Neural cell (in vitro differentiated cells): ENCODE measurements around the gene EPHX1. TPM values are rescaled to one million over a fixed set of nuclear protein-coding genes. Genes with fewer than 3 reads are reported as not detected.

Experiments
- H2AFZ ChIP-seq: fragments of 200-600, 300-800 bp; sonication (generic), shearing (Covaris generic); 2 replicates; pipeline ENCODE4 v1.6.0; 2014; ENCODE audit warnings: low read depth, mild to moderate bottlenecking, antibody characterized with exemption, low read length, moderate library complexity
- H3F3A ChIP-seq: fragments of 200-600 bp; shearing (Covaris generic); 2 replicates; pipeline ENCODE4 v1.6.1; 2016; ENCODE audit warnings: mild to moderate bottlenecking, moderate library complexity, mixed read lengths, antibody characterized with exemption, low read length; ENCODE audit not compliant: insufficient read depth, poor library complexity, severe bottlenecking
- H3K27ac ChIP-seq: fragments of 200-600, 300-800 bp; sonication (generic), shearing (Covaris generic); 2 replicates; pipeline ENCODE4 v1.5.1; 2014; ENCODE audit warnings: mild to moderate bottlenecking, low read length, moderate library complexity
- H3K27me3 ChIP-seq: fragments of 300-800, 200-600 bp; sonication (generic), shearing (Covaris generic); 2 replicates; pipeline ENCODE4 v1.6.0; 2014; ENCODE audit warnings: mild to moderate bottlenecking, low read depth, low read length, moderate library complexity; ENCODE audit not compliant: insufficient read depth
- H3K36me3 ChIP-seq: fragments of 300-800, 200-600 bp; sonication (generic), shearing (Covaris generic); 2 replicates; pipeline ENCODE4 v1.5.1; 2014; ENCODE audit warnings: mild to moderate bottlenecking, antibody characterized with exemption, low read length, moderate library complexity; ENCODE audit not compliant: insufficient read depth
- H3K4me2 ChIP-seq: fragments of 300-800, 200-600 bp; sonication (generic), shearing (Covaris generic); 2 replicates; pipeline ENCODE4 v1.6.0; 2014; ENCODE audit warnings: mild to moderate bottlenecking, low read length
- H3K4me3 ChIP-seq: fragments of 300-800, 200-600 bp; sonication (generic), shearing (Covaris generic); 2 replicates; pipeline ENCODE4 v1.5.1; 2014; ENCODE audit warnings: mild to moderate bottlenecking, low read length, moderate library complexity
- H3K79me2 ChIP-seq: fragments of 200-600 bp; shearing (Covaris generic); replicated peaks from 2 replicates; pipeline ENCODE4 v1.6.0; 2014; ENCODE audit warnings: mild to moderate bottlenecking, low read length, moderate library complexity; ENCODE audit not compliant: insufficient read depth
- H3K9ac ChIP-seq: fragments of 300-800, 200-600 bp; sonication (generic), shearing (Covaris generic); 2 replicates; pipeline ENCODE4 v1.6.1; 2016; ENCODE audit warnings: mild to moderate bottlenecking, low read length, mixed read lengths
- H3K9me2 ChIP-seq: fragments of 200-600 bp; shearing (Covaris generic); 2 replicates; pipeline ENCODE4 v1.6.1; 2016; ENCODE audit warnings: mild to moderate bottlenecking, low read length, mixed read lengths; ENCODE audit not compliant: insufficient read depth
- H3K9me3 ChIP-seq: fragments of 200-600, 300-800 bp; sonication (generic), shearing (Covaris generic); 2 replicates; pipeline ENCODE4 v1.6.1; 2016; ENCODE audit warnings: mild to moderate bottlenecking, mixed run types, low read length, moderate library complexity, mixed read lengths
- H4K20me1 ChIP-seq: fragments of 200-600 bp; shearing (Covaris generic); 2 replicates; pipeline ENCODE4 v1.6.1; 2016; ENCODE audit warnings: mild to moderate bottlenecking, mixed run types; ENCODE audit not compliant: insufficient read depth
- EP300 ChIP-seq: fragments of 450-650 bp; conservative IDR thresholded peaks from 2 replicates; pipeline ENCODE4 v1.6.1; 2014; ENCODE audit warnings: antibody characterized with exemption, mild to moderate bottlenecking, moderate library complexity; ENCODE audit not compliant: poor library complexity, severe bottlenecking
- EZH2 ChIP-seq: fragments of 200-600, 300-800 bp; shearing (Covaris generic), sonication (generic); IDR thresholded peaks from 2 replicates; pipeline ENCODE4 v1.6.1; 2014; ENCODE audit warnings: antibody characterized with exemption, low read length, borderline replicate concordance, mild to moderate bottlenecking; ENCODE audit not compliant: insufficient read depth, poor library complexity, severe bottlenecking
- MXI1 ChIP-seq: fragments of 450-650 bp; conservative IDR thresholded peaks from 2 replicates; pipeline ENCODE4 v1.6.1; 2014; ENCODE audit warnings: antibody characterized with exemption, mild to moderate bottlenecking; ENCODE audit not compliant: poor library complexity, severe bottlenecking
- POLR2AphosphoS5 ChIP-seq: IDR thresholded peaks from 2 replicates; pipeline ENCODE4 v1.6.1; 2012
- RAD21 ChIP-seq: fragments of 450-650 bp; conservative IDR thresholded peaks from 2 replicates; pipeline ENCODE4 v1.6.1; 2014; ENCODE audit warnings: antibody characterized with exemption, mild to moderate bottlenecking, moderate library complexity
- REST ChIP-seq: IDR thresholded peaks from 2 replicates; pipeline ENCODE4 v1.6.1; 2012; ENCODE audit warnings: borderline replicate concordance
- SMC3 ChIP-seq: fragments of 450-650 bp; conservative IDR thresholded peaks from 2 replicates; pipeline ENCODE4 v1.6.1; 2014; ENCODE audit warnings: antibody characterized with exemption, mild to moderate bottlenecking, moderate library complexity; ENCODE audit not compliant: poor library complexity
- TAF1 ChIP-seq: IDR thresholded peaks from 2 replicates; pipeline ENCODE4 v1.6.1; 2012; ENCODE audit warnings: low read depth
- polyA plus RNA-seq: library from polyadenylated mRNA; depleted of rRNA; stranded (reverse); fragments of >200 nt; gene quantifications from 2 replicates; pipeline ENCODE4 v1.2.3, GENCODE V29; 2014
- TF ChIP-seq, protein P1 (sequence below): fragments of 450-650 bp; IDR thresholded peaks from 2 replicates; pipeline ENCODE4 v1.5.1; 2014; ENCODE audit warnings: antibody characterized with exemption, mild to moderate bottlenecking, moderate library complexity; ENCODE audit not compliant: poor library complexity, severe bottlenecking

The EPHX1 gene
- polyA plus RNA-seq, 1 donor from 2014 or later: 8.7 TPM

- Histone ChIP-seq H2AFZ (no peak overlapping the region), H3K27ac (no peak overlapping the region), H4K20me1 (no peaks in the 10 kb centered on the region), H3K9ac (no peak overlapping the region), H3K36me3 (no peaks in the 10 kb centered on the region), H3K9me2 (no peaks in the 10 kb centered on the region), H3K4me3 (no peak overlapping the region), H3K79me2 (no peaks in the 10 kb centered on the region), H3F3A (no peaks in the 10 kb centered on the region), H3K4me2 (no peak overlapping the region), H3K9me3 (no peaks in the 10 kb centered on the region), H3K27me3 (no peaks in the 10 kb centered on the region)
- no peak for TF ChIP-seq RAD21
- TF ChIP-seq, protein P1, sequence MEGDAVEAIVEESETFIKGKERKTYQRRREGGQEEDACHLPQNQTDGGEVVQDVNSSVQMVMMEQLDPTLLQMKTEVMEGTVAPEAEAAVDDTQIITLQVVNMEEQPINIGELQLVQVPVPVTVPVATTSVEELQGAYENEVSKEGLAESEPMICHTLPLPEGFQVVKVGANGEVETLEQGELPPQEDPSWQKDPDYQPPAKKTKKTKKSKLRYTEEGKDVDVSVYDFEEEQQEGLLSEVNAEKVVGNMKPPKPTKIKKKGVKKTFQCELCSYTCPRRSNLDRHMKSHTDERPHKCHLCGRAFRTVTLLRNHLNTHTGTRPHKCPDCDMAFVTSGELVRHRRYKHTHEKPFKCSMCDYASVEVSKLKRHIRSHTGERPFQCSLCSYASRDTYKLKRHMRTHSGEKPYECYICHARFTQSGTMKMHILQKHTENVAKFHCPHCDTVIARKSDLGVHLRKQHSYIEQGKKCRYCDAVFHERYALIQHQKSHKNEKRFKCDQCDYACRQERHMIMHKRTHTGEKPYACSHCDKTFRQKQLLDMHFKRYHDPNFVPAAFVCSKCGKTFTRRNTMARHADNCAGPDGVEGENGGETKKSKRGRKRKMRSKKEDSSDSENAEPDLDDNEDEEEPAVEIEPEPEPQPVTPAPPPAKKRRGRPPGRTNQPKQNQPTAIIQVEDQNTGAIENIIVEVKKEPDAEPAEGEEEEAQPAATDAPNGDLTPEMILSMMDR: no peak
- no peak for TF ChIP-seq SMC3
- TF ChIP-seq REST: no peak
- TF ChIP-seq POLR2AphosphoS5: no peak
- TF ChIP-seq EP300: no peak
- no peak for TF ChIP-seq EZH2
- no peak for TF ChIP-seq TAF1
- TF ChIP-seq MXI1: no peak
Observed at GRCh38 chr1:225845097-225845496, 35.2 kb downstream of the EPHX1 start.

- Histone ChIP-seq H4K20me1 (no peaks in the 10 kb centered on the region), H2AFZ (no peak overlapping the region), H3K9me2 (no peaks in the 10 kb centered on the region), H3K79me2 (no peaks in the 10 kb centered on the region), H3K36me3 (no peaks in the 10 kb centered on the region), H3K4me2 (no peak overlapping the region), H3K9me3 (no peaks in the 10 kb centered on the region), H3K9ac (no peak overlapping the region), H3F3A (no peaks in the 10 kb centered on the region), H3K27ac (no peak overlapping the region), H3K4me3 (no peak overlapping the region), H3K27me3 (no peaks in the 10 kb centered on the region)
- peak; percentile 70 for TF ChIP-seq SMC3
- TF ChIP-seq RAD21: peak; percentile 63
- TF ChIP-seq MXI1: no peak
- no peak for TF ChIP-seq EZH2
- TF ChIP-seq, protein P1: peak; percentile 55
Observed at GRCh38 chr1:225845571-225846259, 35.8 kb downstream of the EPHX1 start.
